Stimulated activated CD4-positive, alpha-beta T cell treated with anti-CD3 and anti-CD28 coated beads, Interleukin-12 subunit alpha, Interleukin-12 subunit beta, amount 100 ng/mL, for 48 hours (primary cell): ENCODE measurements around the gene NPHP4.
"Not testable (repeated sequence)": the region's sequence is repeated elsewhere in the genome, so short reads cannot be mapped to it uniquely, and the experiment has no call there.

Experiments
- DNase-seq, 3 donors: peaks; one replicate each; pipeline ENCODE4 v3.0.0-alpha.2; 2020; ENCODE audit warnings: low read depth in 2 of 3, low spot score in 1 of 3

Gene NPHP4

DNA sequence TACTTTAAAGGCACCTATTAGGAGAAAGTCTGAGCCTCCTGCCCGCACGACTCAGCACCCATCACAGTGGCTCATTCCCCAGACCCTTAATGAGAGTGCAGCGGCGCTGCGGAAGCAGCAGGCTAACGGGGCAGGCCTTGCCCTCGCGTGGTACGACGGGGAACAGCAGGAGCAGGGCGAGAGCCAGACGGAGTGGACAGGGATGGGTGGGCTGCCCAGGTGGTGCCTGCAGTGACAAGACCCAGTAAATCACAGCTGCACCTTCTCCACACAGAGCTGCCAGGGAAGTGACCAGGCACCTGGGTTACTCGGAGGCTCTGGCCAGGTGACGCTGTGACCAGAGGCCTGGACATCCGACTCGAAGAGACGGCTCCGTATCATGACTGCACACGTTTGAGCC lies 131.9 kb downstream of the NPHP4 start:
- no peak for DNase-seq

GRCh38 chr1:5859766-5860165 lies 132.5 kb downstream of the NPHP4 start:
- no peak for DNase-seq

- DNase-seq: no peak
Observed at GRCh38 chr1:5858844-5859407, 133.3 kb downstream of the NPHP4 start.

- no peak for DNase-seq
Observed at GRCh38 chr1:5858246-5858645, 134.0 kb downstream of the NPHP4 start.

DNA sequence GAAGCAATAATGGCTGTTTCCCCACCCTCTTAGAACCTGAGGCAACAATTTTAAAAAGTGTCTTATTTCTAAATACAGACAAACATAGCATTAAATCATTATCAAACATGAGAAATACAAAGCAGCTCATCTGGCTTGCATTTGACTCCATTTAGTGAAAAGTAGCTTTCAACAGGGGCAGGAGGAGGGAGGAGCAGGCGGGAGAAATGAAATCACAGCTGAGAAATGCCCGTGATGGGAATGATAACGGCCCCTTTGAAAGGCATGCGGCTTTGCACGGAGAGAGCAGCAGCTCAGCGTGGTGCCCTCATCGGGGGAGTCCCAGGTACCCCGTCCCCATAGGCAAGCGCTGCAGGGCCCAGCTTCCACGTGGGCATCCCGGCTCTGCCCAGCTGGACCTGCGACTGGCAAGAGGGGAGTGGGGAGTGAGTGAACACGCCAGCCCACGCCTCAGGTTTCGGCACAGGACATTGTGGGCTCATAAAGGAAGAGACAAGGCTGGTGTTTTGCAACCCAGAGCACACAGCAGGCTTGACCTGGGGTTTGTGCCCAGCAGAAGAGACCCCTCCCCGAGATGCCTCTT lies 134.6 kb downstream of the NPHP4 start:
- no peak for DNase-seq

GRCh38 chr1:5857011-5857410 lies 135.2 kb downstream of the NPHP4 start:
- no peak for DNase-seq

DNA sequence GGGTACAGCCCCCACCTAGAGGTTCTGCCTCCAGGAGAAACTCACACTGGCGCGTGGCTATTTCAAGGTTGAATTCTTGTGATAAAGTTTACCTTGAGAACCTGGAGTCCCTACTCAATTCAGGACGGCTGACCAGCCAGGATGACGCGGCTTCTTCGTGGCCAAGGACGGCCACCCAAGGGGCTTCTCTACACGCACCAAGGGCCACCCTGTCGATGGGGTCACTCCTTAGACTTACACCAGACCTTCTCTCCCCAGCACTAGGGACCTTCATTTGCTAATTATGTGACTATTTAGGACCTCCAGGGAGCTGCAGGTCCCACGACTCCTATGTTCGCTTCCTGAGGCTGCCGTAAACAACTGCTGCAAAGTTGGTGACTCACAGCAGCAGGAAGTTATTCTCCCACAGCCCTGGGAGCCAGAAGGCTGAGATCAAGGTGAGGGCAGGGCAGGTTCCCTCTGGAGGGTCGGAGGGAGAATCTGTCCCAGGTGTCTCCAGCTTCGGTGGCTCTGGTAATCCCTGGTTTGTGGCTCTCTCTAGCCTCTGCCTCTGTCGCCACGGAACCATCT lies 135.9 kb downstream of the NPHP4 start:
- DNase-seq: no peak

GRCh38 chr1:5855196-5855897 lies 136.9 kb downstream of the NPHP4 start:
- no peak for DNase-seq

- DNase-seq: no peak
Observed at GRCh38 chr1:5854754-5855153, 137.5 kb downstream of the NPHP4 start.

DNA sequence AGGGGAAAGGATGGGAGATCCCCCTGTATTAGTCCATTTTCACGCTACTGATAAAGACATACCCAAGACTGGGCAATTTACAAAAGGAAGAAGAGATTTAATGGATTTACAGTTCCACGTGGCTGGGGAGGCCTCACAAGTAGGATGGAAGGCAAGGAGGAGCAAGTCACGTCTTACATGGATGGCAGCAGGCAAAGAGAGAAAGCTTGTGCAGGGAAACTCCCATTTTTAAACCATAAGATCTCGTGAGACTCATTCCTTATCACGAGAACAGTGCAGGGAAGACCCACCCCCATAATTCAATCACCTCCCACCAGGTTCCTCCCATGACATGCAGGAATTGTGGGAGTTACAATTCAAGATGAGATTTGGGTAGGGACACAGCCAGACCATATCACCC lies 138.4 kb downstream of the NPHP4 start:
- not testable (repeated sequence) for DNase-seq

DNA sequence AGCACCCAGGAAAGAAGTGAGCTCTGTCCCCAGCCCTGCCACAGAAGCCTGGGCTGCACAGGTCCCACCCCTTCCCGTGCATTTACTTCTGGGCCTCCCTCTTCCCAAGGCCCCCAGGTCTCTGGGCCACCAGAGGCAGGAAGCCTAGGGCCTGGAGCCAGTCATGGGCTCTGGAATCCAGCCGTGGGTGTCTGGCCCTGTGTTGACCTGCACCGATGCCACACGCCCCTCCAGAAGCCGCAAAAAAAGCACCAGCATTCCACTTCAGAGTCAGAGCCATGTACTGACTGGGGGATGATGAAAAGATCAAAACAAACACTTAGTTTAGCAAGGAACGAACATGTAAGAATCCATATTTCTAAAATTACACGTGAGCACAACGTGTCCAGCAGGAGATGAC lies 141.7 kb downstream of the NPHP4 start:
- DNase-seq: no peak

GRCh38 chr1:5849550-5849949 lies 142.7 kb downstream of the NPHP4 start:
- DNase-seq: no peak

DNA sequence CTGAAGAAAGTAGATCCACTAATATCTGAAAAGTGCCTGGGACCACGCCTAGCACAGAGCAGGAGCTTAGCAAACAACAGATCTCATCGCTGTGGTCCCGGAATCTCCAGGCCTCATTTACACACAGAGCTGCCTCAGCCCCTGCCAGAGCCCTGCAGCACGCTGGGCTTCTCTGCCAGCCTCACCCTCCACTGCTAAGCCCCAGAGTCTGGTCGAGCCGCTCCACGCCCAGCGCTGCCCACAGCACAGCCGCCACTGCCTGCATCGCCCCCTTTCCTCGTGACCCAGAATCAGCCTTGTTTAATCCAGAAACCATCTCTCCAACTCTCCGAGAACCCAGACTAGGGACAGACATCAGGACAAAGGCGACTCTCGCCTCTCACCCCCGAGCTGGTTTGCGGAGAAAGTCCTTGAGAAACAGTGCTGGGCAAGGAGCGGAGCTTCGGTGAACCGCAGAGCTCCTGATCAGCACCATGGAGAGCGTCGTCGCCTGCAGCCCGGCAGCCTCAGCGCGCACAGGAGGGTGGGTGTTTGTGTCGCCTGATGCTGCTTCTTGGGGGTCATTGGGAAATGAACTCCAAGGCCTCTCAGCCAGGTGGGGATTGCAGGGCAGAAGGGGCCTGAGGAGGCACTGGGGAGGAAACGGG lies 145.1 kb downstream of the NPHP4 start:
- DNase-seq: no peak

GRCh38 chr1:5845376-5845775 lies 146.8 kb downstream of the NPHP4 start:
- DNase-seq: no peak

DNA sequence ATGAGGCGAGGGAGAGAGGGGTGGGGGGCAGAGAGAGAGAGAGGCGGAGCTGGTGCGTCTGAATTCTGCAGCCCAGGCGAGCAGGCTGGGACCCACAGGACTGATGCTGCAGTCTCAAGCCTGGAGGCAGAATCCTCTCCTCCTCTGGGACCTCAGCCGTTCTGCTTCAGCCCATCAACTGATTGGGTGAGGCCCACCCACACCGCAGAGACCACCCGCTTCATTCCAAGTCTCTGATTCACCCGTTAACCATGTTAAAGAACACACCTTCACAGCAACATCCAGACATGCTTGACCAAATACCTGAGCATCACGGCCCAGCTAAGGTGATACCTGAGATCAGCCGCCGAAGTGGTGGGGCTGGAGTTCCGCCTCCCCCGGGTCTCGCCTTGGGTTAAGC lies 147.8 kb downstream of the NPHP4 start:
- no peak for DNase-seq

DNA sequence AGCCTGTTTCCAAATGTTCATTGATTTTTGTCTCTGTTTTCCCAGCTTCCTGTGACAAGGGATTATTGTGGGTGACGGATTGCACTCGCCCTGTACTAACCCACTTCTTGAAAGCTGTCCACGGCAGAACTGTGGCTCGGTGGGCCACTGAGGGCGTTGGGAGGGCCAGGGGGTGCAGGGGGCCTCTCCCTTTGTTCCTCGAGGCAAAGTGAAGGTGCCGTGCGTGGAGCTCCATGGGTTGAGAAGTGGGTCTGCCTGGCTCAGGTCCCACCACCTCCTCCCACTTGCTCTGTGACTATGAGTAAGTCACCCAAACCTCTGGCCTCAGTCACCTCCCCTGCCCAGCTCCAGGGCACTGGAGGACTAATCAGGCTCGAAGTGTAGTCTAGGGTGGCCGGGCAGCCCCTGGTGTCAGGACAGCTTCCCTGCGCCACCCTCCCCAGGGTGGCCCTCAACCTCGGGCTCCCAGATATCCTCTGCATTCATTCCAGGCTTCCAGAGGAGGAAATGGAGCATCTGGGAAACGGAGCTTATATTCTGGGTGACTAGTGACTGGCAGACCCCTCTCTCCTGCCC lies 148.6 kb downstream of the NPHP4 start:
- DNase-seq: no peak

DNA sequence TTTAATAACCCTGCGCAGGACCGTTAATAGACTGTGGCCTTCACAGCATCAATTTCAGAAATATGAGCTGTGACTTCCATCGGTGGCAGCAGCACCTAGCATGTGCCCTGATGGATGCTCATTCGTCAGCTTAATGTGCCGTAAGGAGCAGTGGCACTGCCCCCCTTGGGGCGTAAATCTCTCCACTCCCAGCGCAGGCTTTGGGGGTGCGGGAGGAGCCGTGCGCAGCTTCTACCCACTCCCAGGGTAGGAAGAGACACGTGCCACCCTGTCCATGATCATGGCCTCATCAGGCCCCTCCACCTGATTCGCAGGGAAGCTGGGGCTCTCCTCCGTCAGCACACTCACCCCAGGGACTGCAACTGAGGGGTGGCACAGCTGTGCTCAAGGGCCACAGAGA lies 149.5 kb downstream of the NPHP4 start:
- DNase-seq: no peak

- DNase-seq: no peak
Observed at GRCh38 chr1:5840551-5841001, 151.6 kb downstream of the NPHP4 start.

DNA sequence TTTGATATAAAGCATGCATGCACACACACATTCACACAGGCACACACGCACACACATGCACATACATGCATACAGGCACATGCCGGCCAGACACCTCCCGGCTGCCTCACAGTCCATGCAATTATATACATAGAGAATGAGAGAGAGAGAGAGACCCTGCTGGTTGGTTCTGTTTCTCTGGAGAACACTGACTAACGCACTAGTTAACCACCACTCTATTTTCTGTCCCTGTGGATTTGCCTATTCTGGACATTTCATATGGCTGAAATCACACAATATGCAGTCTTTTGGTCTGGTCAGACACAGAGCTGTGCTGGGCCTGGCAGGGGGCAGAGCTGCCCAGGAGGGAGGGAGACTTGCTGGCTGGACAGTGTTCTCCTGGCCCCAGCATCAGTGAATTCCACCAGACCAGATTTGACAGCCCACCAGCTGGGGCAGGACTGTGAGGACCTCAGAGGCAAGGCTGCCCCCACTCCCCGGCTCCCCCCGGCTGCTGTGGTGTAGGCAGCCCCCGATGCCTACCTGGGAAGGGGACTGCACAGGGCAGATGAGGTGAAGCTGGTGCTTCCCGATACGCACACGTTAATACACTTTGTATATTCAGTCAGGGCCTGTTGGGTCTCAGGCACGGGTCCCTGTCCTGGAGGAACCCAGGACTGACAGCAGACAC lies 152.2 kb downstream of the NPHP4 start:
- DNase-seq: no peak

DNA sequence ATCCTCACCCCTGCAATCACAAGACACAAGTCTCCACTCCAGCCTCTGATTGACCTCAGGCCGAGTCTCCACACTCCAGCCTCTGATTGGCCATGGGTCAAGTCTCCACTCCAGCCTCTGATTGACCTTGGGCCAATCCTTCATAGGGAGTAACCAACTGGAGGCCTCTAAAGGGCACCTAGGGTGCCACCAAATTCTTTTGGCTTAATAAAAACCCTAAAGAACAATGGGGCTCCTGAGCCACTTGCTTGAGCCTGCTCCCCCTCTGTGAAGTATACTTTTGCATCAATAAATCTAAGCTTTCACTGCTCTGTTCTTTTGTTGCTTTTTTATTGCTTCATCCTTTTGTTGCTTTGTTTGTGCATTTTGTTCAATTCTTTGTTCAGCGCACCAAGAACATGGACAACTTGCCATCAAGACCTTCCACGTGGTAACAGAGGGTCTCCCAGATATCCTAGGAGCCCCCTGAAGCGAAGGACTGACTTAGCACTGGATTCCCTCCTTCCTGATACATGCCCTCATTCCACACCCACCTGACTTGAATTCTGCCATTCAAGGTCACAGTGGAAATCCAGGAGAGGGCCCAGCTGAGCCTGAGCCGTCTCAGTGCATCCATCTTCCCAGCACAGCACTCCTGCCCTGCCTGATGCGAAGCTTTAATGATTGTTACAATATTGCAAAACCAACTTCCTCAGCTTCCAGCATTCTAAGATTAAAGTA lies 152.9 kb downstream of the NPHP4 start:
- no peak for DNase-seq
